Retina (tissue), 1 donor: ENCODE data around the gene TAF15.

Source experiments
- DNase-seq: peaks from one replicate; pipeline ENCODE4 v3.0.0-alpha.2; 2016

Gene TAF15

GRCh38 chr17:35808962-35809854, at the start of gene TAF15:
TAF15 (plus strand) TSS chr17:35809484; CDS start chr17:35809570, 86 bp downstream.
- DNase-seq = peak; percentile 99

DNA sequence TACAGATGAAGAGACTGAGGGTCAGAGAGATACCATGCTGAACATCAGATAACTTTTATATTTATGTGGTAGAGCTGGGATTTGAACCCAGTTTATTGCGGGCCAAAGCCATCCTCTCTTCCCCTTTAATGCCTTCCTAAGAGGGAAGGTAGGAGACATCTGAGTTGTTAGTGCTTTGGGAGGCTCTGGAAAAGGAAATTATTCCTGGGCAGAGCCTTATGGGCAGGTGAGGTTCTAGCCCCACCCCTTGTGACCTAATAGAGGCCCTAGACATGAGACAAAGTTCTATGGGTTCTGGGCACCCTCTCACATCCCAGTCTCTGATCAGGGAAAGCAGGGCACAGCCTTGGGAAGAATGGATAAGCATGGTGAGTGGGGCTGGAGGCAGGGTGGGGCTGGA, 48.7 kb upstream of the TAF15 start, which contains the start of gene C17orf50:
Gene C17orf50, plus strand, starts transcription at position 301 of the 400 bp plus-strand sequence. Its CDS starts 55 bp downstream, at position 356.
- DNase-seq = no peak

- DNase-seq = no peak
Measured at GRCh38 chr17:35761601-35762000, 47.7 kb upstream of the TAF15 start.

DNA sequence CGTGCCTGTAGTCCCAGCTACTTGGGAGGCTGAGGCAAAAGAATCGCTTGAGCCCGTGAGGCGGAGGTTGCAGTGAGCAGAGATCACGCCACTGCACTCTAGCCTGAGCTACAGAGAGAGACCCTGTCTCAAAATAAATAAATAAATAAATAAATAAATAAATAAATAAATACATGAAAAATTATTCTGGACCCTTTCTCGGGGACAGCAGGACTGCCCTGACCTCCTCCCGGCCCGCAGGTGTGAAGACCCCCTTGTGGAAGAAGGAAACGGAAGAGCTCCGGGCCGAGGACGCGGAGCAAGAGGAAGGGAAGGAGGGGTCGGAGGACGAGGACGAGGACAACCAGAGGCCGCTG, 45.5 kb upstream of the TAF15 start:
- no peak for DNase-seq

- DNase-seq = peak; percentile 98
Measured at GRCh38 chr17:35764123-35764991, 44.9 kb upstream of the TAF15 start.

GRCh38 chr17:35765086-35765710, 44.1 kb upstream of the TAF15 start:
- no peak for DNase-seq

GRCh38 chr17:35765756-35766488, 43.4 kb upstream of the TAF15 start:
- peak; percentile 57 for DNase-seq

- DNase-seq = no peak
Measured at GRCh38 chr17:35766489-35766877, 42.8 kb upstream of the TAF15 start.

- no peak for DNase-seq
Measured at GRCh38 chr17:35766903-35767510, 42.3 kb upstream of the TAF15 start.

GRCh38 chr17:35768797-35769196, 40.5 kb upstream of the TAF15 start:
- no peak for DNase-seq

GRCh38 chr17:35769895-35770486, 39.3 kb upstream of the TAF15 start:
- no peak for DNase-seq

DNA sequence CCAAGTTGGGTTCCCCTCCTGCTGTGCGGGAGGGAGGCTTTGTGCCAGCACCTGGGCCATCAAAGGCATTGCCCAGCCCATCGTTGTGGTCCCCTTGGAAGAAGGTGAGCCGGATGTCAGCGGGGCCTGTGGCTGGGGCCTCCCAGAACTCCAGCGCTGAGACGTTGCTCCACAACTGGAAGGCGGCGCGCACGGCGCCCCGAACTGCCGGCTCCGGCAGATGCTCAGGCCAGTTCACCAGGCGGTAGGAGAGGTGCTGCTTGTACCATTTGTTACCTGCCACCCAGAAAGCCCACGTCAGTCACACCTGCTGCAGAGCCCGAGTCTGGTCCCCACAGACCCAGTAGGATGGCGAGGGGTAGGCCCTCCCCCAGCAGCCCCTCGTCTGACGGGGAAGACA, 36.2 kb upstream of the TAF15 start:
- no peak for DNase-seq

DNA sequence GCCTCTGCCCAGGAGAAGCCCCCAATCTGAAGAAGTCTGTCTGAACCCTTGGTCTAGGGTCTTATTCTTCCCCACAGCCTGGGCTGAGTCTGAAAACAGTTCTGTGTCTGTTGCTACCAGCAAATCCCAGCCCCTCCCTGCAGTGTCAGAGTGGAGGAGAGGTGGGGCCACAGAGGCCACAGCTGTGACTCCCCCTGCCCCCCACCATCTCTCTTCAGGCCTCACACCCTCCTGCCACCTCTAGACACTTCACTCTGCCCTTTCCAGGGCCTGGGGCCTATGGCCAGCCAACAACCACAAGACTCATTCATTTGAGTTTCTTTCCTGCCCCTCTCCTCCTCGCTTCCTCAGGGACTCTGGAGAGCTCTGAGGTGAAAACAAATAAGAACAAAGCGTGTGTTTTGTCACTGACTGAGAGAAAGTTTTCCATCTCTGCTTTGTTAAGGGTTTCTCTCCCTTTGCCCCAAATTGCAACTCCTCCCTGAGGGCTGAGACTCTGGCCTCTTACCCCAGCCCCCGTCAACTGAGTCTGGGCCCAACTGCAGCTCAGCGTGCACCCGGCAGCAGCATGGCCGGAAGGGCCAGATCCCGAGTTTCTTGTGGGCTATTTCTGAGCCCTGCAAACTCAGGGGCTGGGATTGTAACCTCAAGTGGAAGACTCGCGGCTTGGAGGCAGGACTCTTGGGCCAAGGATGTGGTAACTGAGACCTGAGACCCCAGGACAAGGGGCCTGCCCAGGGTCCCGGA, 35.4 kb upstream of the TAF15 start:
- no peak for DNase-seq

GRCh38 chr17:35774499-35774898, 34.8 kb upstream of the TAF15 start:
- peak; percentile 28 for DNase-seq

GRCh38 chr17:35775039-35775438, 34.2 kb upstream of the TAF15 start:
- DNase-seq = no peak

- no peak for DNase-seq
Measured at GRCh38 chr17:35775583-35775982, 33.7 kb upstream of the TAF15 start.

DNA sequence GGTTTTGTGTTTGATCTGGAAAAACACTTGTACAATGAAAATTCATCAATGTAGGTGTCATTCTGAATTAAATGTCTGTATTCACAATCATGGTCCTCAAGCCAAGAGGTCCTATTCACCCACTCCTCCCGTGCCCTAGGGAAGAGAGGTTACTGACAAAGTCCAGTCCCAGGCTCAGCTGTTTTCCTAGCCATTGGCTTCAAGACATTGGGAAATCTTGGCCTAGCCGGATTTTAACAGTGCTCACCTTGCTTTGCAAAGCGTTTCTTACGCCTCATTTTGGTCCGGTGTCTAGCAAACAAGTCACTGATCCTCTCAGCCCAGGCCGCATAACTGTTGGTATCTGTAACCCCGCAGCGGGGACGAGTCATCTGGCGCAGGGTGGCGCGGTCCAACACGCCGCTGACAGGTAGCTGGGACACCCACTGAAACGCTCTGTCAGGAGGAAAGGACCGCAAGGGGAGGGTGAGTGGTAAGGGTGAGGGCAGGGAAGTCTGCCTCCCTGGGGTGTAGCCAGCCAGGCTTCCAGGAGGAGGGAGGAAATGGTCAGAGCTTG, 30.6 kb upstream of the TAF15 start:
- no peak for DNase-seq

DNA sequence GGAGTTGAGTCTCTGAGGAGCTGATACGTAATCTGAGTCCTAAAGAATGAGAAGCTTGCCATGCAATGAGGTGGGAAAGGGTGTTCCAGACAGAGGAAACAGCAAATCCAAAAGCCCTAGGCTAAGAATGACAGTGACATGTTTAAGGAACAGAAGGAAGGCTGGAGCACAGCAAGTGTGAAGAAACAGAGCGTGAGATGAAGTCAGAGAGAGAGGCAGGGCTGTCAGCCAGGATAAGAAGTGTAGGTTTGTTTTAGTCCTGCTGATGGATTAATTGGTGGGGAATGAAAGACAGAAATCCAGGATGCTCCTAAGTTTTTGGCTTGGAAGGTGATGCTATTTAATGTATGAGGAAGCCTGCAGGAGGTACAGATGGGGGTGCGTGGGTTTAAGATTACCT, 28.3 kb upstream of the TAF15 start:
- no peak for DNase-seq

DNA sequence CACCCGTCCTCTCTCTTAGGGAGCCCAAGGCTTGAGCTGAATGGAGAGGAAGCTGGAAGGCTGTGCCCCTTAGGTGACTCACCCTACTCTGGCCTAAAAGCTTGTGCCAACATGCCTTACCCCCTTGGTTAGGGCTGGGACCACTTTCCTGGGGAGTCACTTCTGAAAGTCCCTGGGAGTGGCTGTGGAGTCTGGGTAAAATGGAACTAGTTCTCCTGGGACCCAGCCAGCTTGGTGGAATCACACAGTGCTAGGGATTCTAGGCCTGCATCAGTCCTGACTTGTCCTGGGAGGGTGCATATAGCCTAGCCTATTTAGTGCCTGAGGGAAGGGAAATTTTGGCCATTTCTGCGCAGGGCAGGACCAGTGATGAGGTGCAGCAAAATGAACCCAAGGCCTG, 24.4 kb upstream of the TAF15 start:
- no peak for DNase-seq

DNA sequence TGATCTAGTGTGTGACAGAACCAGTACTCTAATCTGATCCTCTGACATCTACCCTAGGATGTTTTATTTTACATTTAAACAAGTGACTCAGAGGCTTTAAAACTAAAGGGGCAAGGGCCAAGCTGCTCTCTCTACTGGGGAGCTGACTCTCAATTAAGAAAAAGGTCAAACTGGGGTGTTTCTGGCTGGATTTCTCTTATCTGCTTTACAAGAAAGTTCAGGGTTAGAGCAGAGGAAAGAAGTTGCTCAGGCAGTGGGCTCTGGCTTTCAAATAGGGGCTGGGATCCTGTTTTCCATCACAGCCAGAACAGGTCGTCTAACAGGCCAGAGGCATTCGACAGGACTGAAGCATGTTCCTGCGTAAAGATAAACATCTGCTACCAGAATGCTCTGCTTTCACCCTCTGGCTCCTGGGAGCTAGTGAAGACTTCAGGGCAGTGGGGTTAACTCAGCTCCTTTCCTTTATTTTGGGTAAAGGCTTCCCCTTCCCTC, 22.3 kb upstream of the TAF15 start:
- no peak for DNase-seq
